Measurements from ENCODE around the gene RTN3. TPM values are rescaled to one million over a fixed set of nuclear protein-coding genes. Genes with fewer than 3 reads are reported as not detected.

The RTN3 gene
- total and polyA plus RNA-seq, 9 of the 15 experiments (the other 6 are each of a cell fraction or from before 2014, with no cell fraction given): 41.6 to 169 (median 93.5) TPM

DNA sequence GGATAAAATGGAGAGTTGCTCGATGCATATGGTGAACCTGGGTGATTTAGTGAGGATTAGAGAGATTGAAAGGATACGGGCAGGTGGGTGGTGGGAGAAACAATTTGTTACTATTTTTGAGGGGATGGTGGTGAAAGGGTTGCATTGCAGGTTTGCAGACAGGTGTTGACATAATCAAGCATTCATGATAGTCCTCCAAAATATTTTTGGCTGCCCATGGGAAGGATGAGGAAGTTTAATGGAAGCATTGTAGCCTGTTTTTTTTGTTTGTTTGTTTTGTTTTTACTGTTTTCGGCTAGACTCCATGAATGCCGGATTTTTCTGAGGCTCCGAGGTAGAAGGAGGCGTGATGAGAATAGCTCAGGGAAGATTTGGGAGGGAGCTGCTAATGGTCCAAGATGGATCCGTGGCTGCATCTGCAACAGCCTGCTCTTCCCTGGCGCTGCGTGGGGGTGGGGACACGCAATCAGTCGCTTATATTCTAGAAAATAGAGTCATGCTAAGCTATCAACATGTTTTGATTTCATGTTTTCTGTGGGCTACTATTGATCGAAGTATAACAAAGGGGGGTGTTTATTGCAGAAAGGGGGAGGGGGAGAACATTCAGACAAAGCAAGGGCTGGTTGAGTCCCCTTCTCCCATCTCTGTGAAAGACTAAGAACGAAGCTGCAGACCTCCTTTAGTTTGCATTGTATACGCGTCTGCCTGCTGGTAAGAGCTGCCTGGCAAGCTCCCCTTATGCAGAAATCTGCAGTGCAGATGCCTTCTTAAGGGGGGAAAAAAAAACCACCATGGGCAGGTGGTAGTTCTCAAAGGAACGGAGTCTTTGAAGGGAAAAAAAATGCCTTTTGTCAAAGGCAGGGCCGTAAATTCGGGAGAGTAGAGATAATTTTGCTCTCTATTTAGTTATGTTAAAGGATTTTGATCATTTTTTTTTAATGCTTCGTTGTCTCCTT, 1.0 kb downstream of the RTN3 start (continued):
- TF ChIP-seq, protein P1, sequence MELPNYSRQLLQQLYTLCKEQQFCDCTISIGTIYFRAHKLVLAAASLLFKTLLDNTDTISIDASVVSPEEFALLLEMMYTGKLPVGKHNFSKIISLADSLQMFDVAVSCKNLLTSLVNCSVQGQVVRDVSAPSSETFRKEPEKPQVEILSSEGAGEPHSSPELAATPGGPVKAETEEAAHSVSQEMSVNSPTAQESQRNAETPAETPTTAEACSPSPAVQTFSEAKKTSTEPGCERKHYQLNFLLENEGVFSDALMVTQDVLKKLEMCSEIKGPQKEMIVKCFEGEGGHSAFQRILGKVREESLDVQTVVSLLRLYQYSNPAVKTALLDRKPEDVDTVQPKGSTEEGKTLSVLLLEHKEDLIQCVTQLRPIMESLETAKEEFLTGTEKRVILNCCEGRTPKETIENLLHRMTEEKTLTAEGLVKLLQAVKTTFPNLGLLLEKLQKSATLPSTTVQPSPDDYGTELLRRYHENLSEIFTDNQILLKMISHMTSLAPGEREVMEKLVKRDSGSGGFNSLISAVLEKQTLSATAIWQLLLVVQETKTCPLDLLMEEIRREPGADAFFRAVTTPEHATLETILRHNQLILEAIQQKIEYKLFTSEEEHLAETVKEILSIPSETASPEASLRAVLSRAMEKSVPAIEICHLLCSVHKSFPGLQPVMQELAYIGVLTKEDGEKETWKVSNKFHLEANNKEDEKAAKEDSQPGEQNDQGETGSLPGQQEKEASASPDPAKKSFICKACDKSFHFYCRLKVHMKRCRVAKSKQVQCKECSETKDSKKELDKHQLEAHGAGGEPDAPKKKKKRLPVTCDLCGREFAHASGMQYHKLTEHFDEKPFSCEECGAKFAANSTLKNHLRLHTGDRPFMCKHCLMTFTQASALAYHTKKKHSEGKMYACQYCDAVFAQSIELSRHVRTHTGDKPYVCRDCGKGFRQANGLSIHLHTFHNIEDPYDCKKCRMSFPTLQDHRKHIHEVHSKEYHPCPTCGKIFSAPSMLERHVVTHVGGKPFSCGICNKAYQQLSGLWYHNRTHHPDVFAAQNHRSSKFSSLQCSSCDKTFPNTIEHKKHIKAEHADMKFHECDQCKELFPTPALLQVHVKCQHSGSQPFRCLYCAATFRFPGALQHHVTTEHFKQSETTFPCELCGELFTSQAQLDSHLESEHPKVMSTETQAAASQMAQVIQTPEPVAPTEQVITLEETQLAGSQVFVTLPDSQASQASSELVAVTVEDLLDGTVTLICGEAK (IDR thresholded peaks at IDR 0.05): peak; percentile 41; the same call in 1 of the 2 replicates
- TF ChIP-seq, protein P1 (CRISPR knock-in tag; IDR thresholded peaks at IDR 0.05): no peak
- 0 out of 2 replicates have a peak, but pooled peaks have one; percentile 42 for TF ChIP-seq BRD4 (IDR thresholded peaks at IDR 0.05)
- TF ChIP-seq NR3C1 (CRISPR knock-in tag; IDR thresholded peaks at IDR 0.05): no peak
- no peak for TF ChIP-seq ZFPM2 (CRISPR knock-in tag; IDR thresholded peaks at IDR 0.05)
- TF ChIP-seq, protein P2, sequence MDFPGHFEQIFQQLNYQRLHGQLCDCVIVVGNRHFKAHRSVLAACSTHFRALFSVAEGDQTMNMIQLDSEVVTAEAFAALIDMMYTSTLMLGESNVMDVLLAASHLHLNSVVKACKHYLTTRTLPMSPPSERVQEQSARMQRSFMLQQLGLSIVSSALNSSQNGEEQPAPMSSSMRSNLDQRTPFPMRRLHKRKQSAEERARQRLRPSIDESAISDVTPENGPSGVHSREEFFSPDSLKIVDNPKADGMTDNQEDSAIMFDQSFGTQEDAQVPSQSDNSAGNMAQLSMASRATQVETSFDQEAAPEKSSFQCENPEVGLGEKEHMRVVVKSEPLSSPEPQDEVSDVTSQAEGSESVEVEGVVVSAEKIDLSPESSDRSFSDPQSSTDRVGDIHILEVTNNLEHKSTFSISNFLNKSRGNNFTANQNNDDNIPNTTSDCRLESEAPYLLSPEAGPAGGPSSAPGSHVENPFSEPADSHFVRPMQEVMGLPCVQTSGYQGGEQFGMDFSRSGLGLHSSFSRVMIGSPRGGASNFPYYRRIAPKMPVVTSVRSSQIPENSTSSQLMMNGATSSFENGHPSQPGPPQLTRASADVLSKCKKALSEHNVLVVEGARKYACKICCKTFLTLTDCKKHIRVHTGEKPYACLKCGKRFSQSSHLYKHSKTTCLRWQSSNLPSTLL (IDR thresholded peaks at IDR 0.05): 0 out of 2 replicates have a peak, but pooled peaks have one; percentile 5
- TF ChIP-seq HDAC1 (IDR thresholded peaks at IDR 0.05): peak in 1 of 2 experiments; percentile 68; a peak in 1 of 4 replicates
- peak in 1 of 3 experiments; percentile 72 for TF ChIP-seq YY1 (IDR thresholded peaks at IDR 0.05; ENCODE audit: borderline replicate concordance in 1 of 3, control insufficient read depth in 1 of 3, extremely low read depth in 1 of 3, insufficient read depth in 3 of 3, insufficient read length in 1 of 3, insufficient replicate concordance in 2 of 3, low read depth in 1 of 3, low read length in 2 of 3)
- TF ChIP-seq ILF3 (IDR thresholded peaks at IDR 0.05; ENCODE audit: borderline replicate concordance): no peak
- TF ChIP-seq MEIS2 (IDR thresholded peaks at IDR 0.05; ENCODE audit: partially characterized antibody): peak; percentile 9
- TF ChIP-seq, protein P3, sequence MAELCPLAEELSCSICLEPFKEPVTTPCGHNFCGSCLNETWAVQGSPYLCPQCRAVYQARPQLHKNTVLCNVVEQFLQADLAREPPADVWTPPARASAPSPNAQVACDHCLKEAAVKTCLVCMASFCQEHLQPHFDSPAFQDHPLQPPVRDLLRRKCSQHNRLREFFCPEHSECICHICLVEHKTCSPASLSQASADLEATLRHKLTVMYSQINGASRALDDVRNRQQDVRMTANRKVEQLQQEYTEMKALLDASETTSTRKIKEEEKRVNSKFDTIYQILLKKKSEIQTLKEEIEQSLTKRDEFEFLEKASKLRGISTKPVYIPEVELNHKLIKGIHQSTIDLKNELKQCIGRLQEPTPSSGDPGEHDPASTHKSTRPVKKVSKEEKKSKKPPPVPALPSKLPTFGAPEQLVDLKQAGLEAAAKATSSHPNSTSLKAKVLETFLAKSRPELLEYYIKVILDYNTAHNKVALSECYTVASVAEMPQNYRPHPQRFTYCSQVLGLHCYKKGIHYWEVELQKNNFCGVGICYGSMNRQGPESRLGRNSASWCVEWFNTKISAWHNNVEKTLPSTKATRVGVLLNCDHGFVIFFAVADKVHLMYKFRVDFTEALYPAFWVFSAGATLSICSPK (IDR thresholded peaks at IDR 0.05; ENCODE audit: borderline replicate concordance): 0 out of 2 replicates have a peak, but pooled peaks have one; percentile 36
- no peak for TF ChIP-seq RBM34 (IDR thresholded peaks at IDR 0.05; ENCODE audit: borderline replicate concordance, insufficient read depth, low read length)

All from K562 (cell line).